ENCODE measurements around the gene SLC36A3.

DNA sequence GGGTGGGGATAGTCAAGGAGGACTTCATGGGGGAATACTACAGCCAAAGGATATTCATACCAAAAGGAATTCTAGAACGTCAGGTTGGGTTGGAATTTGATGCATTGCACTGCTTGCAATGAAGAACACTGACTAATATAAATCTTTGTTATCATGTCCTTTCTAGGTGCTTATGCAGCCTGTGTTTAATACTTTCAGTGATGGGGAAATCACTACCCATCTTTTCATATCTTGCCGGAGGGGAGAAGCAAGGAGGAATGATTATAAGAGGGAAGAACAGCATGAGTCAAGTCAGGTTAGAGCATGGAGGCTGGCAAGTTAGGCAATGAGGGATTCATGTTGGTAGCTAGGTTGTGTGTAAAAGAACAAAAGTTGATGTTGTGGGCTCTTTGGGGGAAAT is 74.6 kb downstream of the SLC36A3 start:
- TF ChIP-seq, protein P1, sequence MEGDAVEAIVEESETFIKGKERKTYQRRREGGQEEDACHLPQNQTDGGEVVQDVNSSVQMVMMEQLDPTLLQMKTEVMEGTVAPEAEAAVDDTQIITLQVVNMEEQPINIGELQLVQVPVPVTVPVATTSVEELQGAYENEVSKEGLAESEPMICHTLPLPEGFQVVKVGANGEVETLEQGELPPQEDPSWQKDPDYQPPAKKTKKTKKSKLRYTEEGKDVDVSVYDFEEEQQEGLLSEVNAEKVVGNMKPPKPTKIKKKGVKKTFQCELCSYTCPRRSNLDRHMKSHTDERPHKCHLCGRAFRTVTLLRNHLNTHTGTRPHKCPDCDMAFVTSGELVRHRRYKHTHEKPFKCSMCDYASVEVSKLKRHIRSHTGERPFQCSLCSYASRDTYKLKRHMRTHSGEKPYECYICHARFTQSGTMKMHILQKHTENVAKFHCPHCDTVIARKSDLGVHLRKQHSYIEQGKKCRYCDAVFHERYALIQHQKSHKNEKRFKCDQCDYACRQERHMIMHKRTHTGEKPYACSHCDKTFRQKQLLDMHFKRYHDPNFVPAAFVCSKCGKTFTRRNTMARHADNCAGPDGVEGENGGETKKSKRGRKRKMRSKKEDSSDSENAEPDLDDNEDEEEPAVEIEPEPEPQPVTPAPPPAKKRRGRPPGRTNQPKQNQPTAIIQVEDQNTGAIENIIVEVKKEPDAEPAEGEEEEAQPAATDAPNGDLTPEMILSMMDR (IDR thresholded peaks at IDR 0.05) = no peak
- TF ChIP-seq POLR2A (IDR thresholded peaks at IDR 0.05) (no peak), POLR2AphosphoS5 (IDR thresholded peaks at IDR 0.05) (no peak)
